Brain microvascular endothelial cell (primary cell): ENCODE data around the gene MRPL21.

ENCODE experiments used
- DNase-seq: peaks from one replicate; pipeline ENCODE4 v3.0.0-alpha.2; 2020
- H3K27ac ChIP-seq: fragments of 250-450 bp; sonication (Bioruptor Pico); 2 replicates; pipeline ENCODE4 v1.5.1; 2020; ENCODE audit warnings: mild to moderate bottlenecking, moderate library complexity
- H3K27me3 ChIP-seq: fragments of 250-450 bp; sonication (Bioruptor Pico); replicated peaks from 2 replicates; pipeline ENCODE4 v1.5.1; 2020; ENCODE audit warnings: mild to moderate bottlenecking
- H3K36me3 ChIP-seq: fragments of 250-450 bp; sonication (Bioruptor Pico); replicated peaks from 2 replicates; pipeline ENCODE4 v1.5.1; 2020; ENCODE audit warnings: mild to moderate bottlenecking
- H3K4me3 ChIP-seq: 2 replicates; pipeline ENCODE4 v1.5.1; 2011; ENCODE audit warnings: low read depth, mild to moderate bottlenecking, control low read depth, low read length, moderate library complexity
- CTCF ChIP-seq: IDR thresholded peaks from 2 replicates; pipeline ENCODE4 v1.5.1; 2011; ENCODE audit warnings: low read depth, mild to moderate bottlenecking, moderate library complexity, low read length, control low read depth, inconsistent platforms; ENCODE audit errors: missing control alignments
- in situ Hi-C: cut with HindIII; loops from 2 replicates; pipeline ENCODE4 v1.10.0; 2017; ENCODE audit warnings: low sequenced_read_pairs, low pct_ligation_motif_present

The MRPL21 gene

GRCh38 chr11:68855205-68855981 is 48.2 kb downstream of the MRPL21 start:
- Histone ChIP-seq H3K4me3 (peak overlapping the region; percentile 48), H3K36me3 (no peaks in the 10 kb centered on the region), H3K27ac (no peak overlapping the region), H3K27me3 (peaks cover 12% of the 10 kb centered on the region)
- TF ChIP-seq CTCF, result no peak
- DNase-seq, result no peak
- in situ Hi-C loops, result loop anchor here (25.0 kb wide), 1 partner anchor 218 kb away; no protein-coding TSS in a partner anchor

GRCh38 chr11:68854273-68854958 is 49.2 kb downstream of the MRPL21 start:
- no peak for TF ChIP-seq CTCF
- in situ Hi-C loops, result loop anchor here (25.0 kb wide), 1 partner anchor 217 kb away; no protein-coding TSS in a partner anchor
- H3K27me3 ChIP-seq, result peaks cover 12% of the 10 kb centered on the region
- no peak overlapping the region for H3K4me3 ChIP-seq
- DNase-seq, result no peak
- no peaks in the 10 kb centered on the region for H3K36me3 ChIP-seq
- H3K27ac ChIP-seq, result no peak overlapping the region

- Histone ChIP-seq H3K36me3 (no peaks in the 10 kb centered on the region), H3K27ac (no peak overlapping the region), H3K27me3 (peaks cover 14% of the 10 kb centered on the region), H3K4me3 (no peak overlapping the region)
- no peak for DNase-seq
- TF ChIP-seq CTCF, result no peak
- in situ Hi-C loops, result loop anchor here (25.0 kb wide), 1 partner anchor 215 kb away; no protein-coding TSS in a partner anchor
Measured at GRCh38 chr11:68852628-68853027, 51.0 kb downstream of the MRPL21 start.

GRCh38 chr11:68848429-68848828 is 55.2 kb downstream of the MRPL21 start:
- no peaks in the 10 kb centered on the region for H3K36me3 ChIP-seq
- TF ChIP-seq CTCF, result no peak
- H3K27ac ChIP-seq, result no peak overlapping the region
- no peak overlapping the region for H3K4me3 ChIP-seq
- in situ Hi-C loops, result no loop called here
- DNase-seq, result no peak
- peaks cover 5% of the 10 kb centered on the region for H3K27me3 ChIP-seq

GRCh38 chr11:68847395-68847794 is 56.2 kb downstream of the MRPL21 start:
- H3K27ac ChIP-seq, result no peak overlapping the region
- peaks cover 5% of the 10 kb centered on the region for H3K27me3 ChIP-seq
- no peaks in the 10 kb centered on the region for H3K36me3 ChIP-seq
- H3K4me3 ChIP-seq, result no peak overlapping the region
- in situ Hi-C loops, result no loop called here
- DNase-seq, result no peak
- TF ChIP-seq CTCF, result no peak
